Calu3 (cell line): Measurements from ENCODE around the gene IL31. TPM values are rescaled to one million over a fixed set of nuclear protein-coding genes. Genes with fewer than 3 reads are reported as not detected.

ENCODE experiments used
- BruUV-seq: library from RNA; stranded (reverse); fragments of 400-500 nt; replicated peaks from 2 replicates; lab custom pipeline; 2021; lab: Mats Ljungman, UMichigan
- CTCF ChIA-PET: fragments of 300-600 bp; sonication (Branson Sonifier 250); formaldehyde crosslinking; loops from one replicate; lab custom pipeline; 2022; ENCODE audit warnings: antibody characterized with exemption; lab: Charles Lee
- DNase-seq: peaks from one replicate; pipeline ENCODE4 v3.0.0; 2022
- H3K27ac Mint-ChIP-seq: one replicate; pipeline ENCODE4 v1.8.0; 2022; ENCODE audit warnings: mixed read lengths; ENCODE audit not compliant: unreplicated experiment
- H3K27me3 Mint-ChIP-seq: one replicate; pipeline ENCODE4 v1.8.0; 2022; ENCODE audit warnings: mixed read lengths; ENCODE audit not compliant: unreplicated experiment
- H3K36me3 Mint-ChIP-seq: one replicate; pipeline ENCODE4 v1.8.0; 2022; ENCODE audit warnings: mild to moderate bottlenecking, moderate library complexity, mixed read lengths; ENCODE audit not compliant: insufficient read depth, unreplicated experiment
- H3K4me1 Mint-ChIP-seq: one replicate; pipeline ENCODE4 v1.8.0; 2022; ENCODE audit warnings: mild to moderate bottlenecking, low read depth, mixed read lengths; ENCODE audit not compliant: unreplicated experiment
- H3K4me3 Mint-ChIP-seq: one replicate; pipeline ENCODE4 v1.8.0; 2022; ENCODE audit warnings: mild to moderate bottlenecking, low read depth, moderate library complexity, mixed read lengths; ENCODE audit not compliant: unreplicated experiment
- H3K9me3 Mint-ChIP-seq: one replicate; pipeline ENCODE4 v1.8.0; 2022; ENCODE audit warnings: low read depth, mixed read lengths; ENCODE audit not compliant: unreplicated experiment
- CTCF ChIP-seq: fragments of 200-600 bp; IDR thresholded peaks from one replicate; pipeline ENCODE4 v1.8.0; 2022; ENCODE audit warnings: antibody characterized with exemption; ENCODE audit not compliant: unreplicated experiment
- intact Hi-C: fragments of 100-400 bp; cut with micrococcal nuclease; formaldehyde crosslinking; loops from one replicate; pipeline ENCODE4 v1.10.0; 2022; ENCODE audit not compliant: unreplicated experiment
- total RNA-seq: library from RNA; stranded (reverse); gene quantifications from 2 replicates; pipeline ENCODE4 v1.2.3, GENCODE V29; 2022

IL31 gene
- total RNA-seq, 1 experiment from 2014 or later = not detected

- Mint-ChIP-seq H3K36me3 (peaks cover 20% of the 10 kb centered on the region), H3K27ac (no peak overlapping the region), H3K27me3 (no peaks in the 10 kb centered on the region), H3K9me3 (no peaks in the 10 kb centered on the region), H3K4me3 (no peak overlapping the region), H3K4me1 (peaks cover 12% of the 10 kb centered on the region)
- intact Hi-C loops = no loop called here
- no TSS peak for BruUV-seq
- CTCF ChIA-PET = no interaction called here
- DNase-seq = no peak
- no peak for TF ChIP-seq CTCF
Observed at GRCh38 chr12:122128481-122128880, 45.5 kb downstream of the IL31 start.

DNA sequence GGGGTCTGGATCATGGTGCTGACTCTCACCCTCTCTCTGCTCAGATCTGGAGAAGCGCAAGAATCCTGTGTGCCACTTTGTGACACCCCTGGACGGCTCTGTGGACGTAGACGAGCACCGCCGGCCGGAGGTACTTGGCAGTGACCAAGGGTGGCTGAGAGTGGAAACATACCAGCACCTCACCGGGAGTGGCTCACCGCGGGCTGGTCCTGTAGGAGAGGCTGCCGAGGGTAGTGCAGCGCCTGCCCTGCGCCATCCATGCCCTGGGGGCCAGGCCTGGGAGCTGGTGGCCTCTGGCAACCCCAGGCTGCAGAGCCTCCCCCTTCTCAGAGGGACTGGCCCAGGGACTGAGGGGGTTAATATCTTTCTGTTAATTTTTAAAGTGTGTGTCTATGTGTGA, 46.2 kb downstream of the IL31 start:
- CTCF ChIA-PET = no interaction called here
- intact Hi-C loops = no loop called here
- TF ChIP-seq CTCF = no peak
- Mint-ChIP-seq H3K27me3 (no peaks in the 10 kb centered on the region), H3K36me3 (peaks cover 17% of the 10 kb centered on the region), H3K4me3 (no peak overlapping the region), H3K27ac (no peak overlapping the region), H3K9me3 (no peaks in the 10 kb centered on the region), H3K4me1 (peaks cover 18% of the 10 kb centered on the region)
- BruUV-seq = no TSS peak
- no peak for DNase-seq

- Mint-ChIP-seq H3K36me3 (peaks cover 16% of the 10 kb centered on the region), H3K4me3 (no peak overlapping the region), H3K27me3 (no peaks in the 10 kb centered on the region), H3K4me1 (peaks cover 21% of the 10 kb centered on the region), H3K27ac (no peak overlapping the region), H3K9me3 (no peaks in the 10 kb centered on the region)
- DNase-seq = peak; percentile 34
- no peak for TF ChIP-seq CTCF
- intact Hi-C loops = no loop called here
- CTCF ChIA-PET = interaction anchor here (0.7 to 1.4 kb wide), 2 partner anchors 48 to 73 kb away, joined by 3 to 5 read pairs; partner anchors contain the start of gene MLXIP
- no TSS peak for BruUV-seq
Observed at GRCh38 chr12:122126713-122127597, 47.1 kb downstream of the IL31 start.

- intact Hi-C loops = no loop called here
- CTCF ChIA-PET = interaction anchor here (1.0 to 1.4 kb wide), 2 partner anchors 46 to 72 kb away, joined by 3 to 5 read pairs; no protein-coding TSS in a partner anchor
Observed at GRCh38 chr12:122126342-122126635, 47.7 kb downstream of the IL31 start.

More at GRCh38 chr12:122126342-122126635, 47.7 kb downstream of the IL31 start:
- no peak for DNase-seq
- Mint-ChIP-seq H3K27ac (no peak overlapping the region), H3K4me3 (no peak overlapping the region), H3K9me3 (no peaks in the 10 kb centered on the region), H3K27me3 (no peaks in the 10 kb centered on the region), H3K4me1 (peaks cover 26% of the 10 kb centered on the region), H3K36me3 (peaks cover 9% of the 10 kb centered on the region)
- BruUV-seq = no TSS peak
- TF ChIP-seq CTCF = no peak
